SKM-1 treated with dmso at 0.1 percent for 144 hours (cell line): Measurements from ENCODE around the gene WWOX.
A peak's percentile ranks its signal among the peaks of the same experiment; 100 is the strongest.

Source experiments
- DNase-seq: peaks from one replicate; lab custom pipeline; 2025; ENCODE audit not compliant: unreplicated experiment; lab: John Stamatoyannopoulos, UW

The WWOX gene

GRCh38 chr16:78430281-78430680 is 330.8 kb downstream of the WWOX start:
- DNase-seq, result no peak

GRCh38 chr16:78431004-78431670 is 331.7 kb downstream of the WWOX start:
- no peak for DNase-seq

GRCh38 chr16:78431701-78432100 is 332.2 kb downstream of the WWOX start:
- no peak for DNase-seq

GRCh38 chr16:78432451-78432850 is 333.0 kb downstream of the WWOX start:
- no peak for DNase-seq

GRCh38 chr16:78433116-78433515 is 333.7 kb downstream of the WWOX start:
- DNase-seq, result no peak

GRCh38 chr16:78434401-78434800 is 334.9 kb downstream of the WWOX start:
- no peak for DNase-seq

GRCh38 chr16:78435260-78435659 is 335.8 kb downstream of the WWOX start:
- DNase-seq, result no peak

GRCh38 chr16:78436023-78436422 is 336.6 kb downstream of the WWOX start:
- no peak for DNase-seq

DNA sequence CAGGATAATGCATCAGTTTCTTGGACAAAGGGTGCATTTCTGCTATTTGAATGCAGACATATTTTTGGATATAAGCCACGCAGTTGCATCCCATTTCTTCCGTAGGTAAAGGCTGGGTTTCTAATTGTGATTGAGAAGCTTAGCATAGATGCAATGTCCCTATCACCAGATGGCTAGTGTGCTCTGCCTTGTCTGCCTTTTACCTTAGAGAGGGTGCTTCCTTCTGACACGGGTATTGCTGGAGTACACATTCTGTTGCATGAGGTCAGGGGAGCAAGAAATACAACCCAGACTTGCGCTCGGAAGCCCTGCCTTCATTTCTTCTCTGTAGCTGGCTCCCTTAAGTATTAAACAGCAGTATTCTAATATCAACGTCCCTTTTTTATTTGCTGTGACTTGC is 337.4 kb downstream of the WWOX start:
- no peak for DNase-seq

GRCh38 chr16:78437352-78437968 is 338.0 kb downstream of the WWOX start:
- peak; percentile 30 for DNase-seq

GRCh38 chr16:78438219-78438618 is 338.8 kb downstream of the WWOX start:
- DNase-seq, result no peak

GRCh38 chr16:78438632-78439031 is 339.2 kb downstream of the WWOX start:
- DNase-seq, result no peak

GRCh38 chr16:78439646-78440045 is 340.2 kb downstream of the WWOX start:
- no peak for DNase-seq

DNA sequence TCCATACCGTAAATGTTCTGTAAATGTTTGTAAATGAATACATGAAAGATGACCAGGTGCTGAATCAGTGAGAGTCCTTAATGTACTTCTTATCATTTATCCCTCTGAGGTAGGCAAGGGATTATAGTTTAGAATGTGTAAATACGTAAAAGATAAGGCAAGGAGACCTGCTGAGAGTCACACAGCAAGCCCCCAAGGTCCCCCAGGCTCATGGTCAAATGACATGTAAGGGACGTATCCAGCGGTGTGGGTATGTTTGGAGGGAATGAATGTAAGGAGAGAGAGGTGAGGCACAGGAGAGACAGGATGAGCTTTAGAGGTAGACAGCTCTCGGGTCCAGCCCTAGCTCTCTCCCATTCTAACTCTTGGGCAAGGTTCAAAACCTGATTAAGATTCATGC is 341.8 kb downstream of the WWOX start:
- no peak for DNase-seq

DNA sequence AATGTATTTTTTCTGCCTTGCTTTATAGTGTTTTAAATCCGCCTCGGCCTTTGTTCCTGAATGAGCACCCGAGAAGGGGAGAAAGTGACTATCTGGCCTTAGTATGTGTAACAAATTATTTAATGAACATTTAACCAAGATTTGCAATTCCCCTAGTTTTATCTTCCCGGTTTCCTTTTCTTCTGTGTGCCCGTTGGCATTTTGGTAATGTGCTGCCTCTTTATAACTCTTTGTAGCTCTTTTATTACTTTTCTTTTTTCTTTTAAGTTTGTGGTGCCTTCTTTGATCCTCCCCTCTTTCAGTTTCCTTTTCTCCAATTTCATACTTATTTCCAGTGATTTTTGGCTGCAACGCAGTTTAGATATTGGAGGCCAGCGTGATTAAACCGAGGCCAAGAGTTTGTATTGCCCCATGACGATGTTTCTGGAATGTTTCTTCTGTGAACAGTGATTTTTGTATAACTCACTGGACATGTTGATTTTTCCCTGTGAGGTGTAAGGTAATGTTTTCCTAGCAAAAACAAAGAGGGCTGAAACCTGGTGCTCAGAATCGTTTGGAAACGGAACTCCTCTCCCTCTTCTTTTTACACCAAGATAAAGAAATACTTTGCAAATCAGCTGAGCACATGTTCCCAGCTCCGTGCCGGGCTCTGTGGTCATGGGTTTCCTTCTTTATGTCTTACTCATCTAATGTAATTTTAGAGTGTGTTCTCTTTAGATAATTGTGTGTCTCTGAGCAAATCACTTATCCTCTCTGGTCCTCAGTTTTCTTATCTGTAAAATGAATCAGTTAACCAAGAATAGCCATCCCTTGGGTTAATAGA is 344.3 kb downstream of the WWOX start:
- DNase-seq, result no peak

GRCh38 chr16:78445818-78446217 is 346.4 kb downstream of the WWOX start:
- no peak for DNase-seq

DNA sequence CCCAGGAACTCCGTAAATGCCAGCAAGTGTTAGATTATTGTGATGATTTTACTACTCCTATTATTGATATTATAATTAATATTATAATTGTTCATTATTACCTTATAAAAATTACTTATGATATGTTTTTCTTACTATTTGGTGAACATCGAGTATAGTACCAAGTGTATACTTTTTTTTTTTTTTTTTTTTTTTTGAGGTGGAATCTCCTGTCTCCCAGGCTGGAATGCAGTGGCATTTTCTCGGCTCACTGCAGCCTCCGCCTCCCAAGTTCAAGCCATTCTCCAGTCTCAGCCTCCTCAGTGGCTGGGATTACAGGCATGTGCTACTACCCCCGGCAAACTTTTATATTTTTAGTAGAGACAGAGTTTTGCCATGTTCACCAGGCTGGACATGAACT is 347.0 kb downstream of the WWOX start:
- DNase-seq, result peak; percentile 84

DNA sequence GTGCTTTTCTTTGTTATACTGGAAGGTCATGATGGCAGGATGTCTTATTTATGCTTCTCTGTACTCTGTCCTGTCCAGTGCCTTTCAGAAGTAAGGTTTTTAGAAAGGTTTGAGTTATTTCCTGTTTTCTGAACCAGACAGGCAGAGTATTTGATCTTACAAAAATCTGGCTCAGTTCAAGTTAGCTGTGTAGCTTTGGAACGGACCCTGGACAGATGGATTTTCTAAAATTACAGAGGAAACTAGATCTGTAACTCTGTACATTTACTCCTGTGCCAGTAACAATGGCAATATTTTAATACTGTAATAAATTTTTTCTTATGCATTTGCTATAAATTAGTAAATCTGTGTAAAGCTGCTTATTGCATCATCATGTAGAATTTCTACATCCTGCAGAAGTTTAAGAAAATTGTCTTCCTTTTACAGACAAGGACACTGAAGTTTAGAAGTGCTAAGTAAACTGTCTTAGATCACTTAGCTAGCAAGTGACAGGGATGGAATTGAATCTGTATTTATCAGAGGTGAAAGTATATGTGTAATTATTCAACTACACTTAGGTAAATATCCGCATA is 347.6 kb downstream of the WWOX start:
- DNase-seq, result no peak

DNA sequence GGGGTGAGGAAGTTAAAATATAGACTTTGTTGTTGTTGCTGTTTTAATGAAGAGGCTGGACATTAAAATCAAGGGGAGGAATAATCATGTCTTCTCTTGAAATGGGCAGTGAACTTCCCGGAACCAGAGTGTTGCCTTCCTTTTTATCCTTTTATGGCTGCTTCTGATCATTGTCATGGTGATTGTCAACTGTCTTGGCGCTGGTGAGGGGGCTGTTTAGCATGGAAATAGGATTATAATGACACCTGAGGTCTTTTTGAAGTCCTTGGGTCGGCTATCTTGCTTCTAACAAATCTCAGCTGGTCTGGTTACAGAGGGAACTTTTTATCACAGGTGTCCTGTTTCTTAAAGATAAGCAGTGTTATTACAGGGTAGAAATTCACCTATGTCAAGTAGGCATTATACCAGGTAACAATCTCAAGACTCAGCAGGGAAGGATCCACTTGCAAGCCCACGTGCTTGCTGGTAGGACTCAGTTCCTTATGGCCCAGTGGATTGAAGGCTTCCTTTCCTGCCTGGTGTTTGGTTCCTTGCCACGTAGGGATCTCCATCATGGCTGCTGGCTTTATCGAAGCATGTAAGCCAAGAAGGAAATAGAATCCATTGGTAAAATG is 349.3 kb downstream of the WWOX start:
- DNase-seq, result no peak

DNA sequence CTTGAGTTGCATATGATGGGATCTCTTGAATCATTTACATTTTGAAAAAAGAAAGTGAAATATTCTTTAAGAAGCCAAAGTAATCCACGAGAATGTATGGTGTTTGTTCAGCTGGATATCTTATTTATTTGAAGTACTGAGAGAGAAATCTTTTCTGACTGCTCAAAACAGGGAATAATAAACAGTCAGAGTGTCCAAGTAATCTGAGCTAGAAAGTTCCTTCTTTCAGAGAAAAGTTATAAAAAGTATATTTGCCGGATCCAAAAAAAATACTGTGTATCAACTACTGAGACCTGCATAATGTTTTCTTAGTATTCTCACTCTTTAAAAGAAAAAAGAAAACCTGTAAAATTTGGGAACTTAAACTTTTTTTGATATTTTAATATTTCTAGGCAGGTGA is 350.8 kb downstream of the WWOX start:
- no peak for DNase-seq

- DNase-seq, result no peak
These were observed 352.6 kb downstream of the WWOX start for GRCh38 chr16:78452025-78452555.
